ENCODE measurements around the gene KIAA1958.

DNA sequence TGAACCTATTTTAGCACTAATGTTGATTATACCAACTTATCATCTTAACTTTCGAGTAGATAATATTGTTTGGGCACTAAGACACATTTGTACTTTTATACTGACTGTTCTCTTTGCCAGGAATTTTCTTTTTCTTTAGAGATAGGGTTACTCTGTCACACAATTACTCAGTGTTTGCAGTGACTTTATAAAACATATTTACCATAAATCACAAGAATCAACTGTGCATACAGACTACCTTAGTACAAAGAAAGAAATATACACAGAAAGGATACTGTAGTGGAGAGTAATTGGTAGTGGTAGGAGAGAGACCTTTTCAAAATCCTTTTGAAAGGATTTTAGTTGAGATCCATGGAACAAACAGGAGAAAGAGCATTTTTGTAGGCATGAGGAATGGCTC lies 40.3 kb downstream of the KIAA1958 start:
- TF ChIP-seq POLR2A (IDR thresholded peaks at IDR 0.05) (no peak), CTCF (IDR thresholded peaks at IDR 0.05) (no peak), POLR2AphosphoS5 (IDR thresholded peaks at IDR 0.05) (no peak), EP300 (IDR thresholded peaks at IDR 0.05) (no peak)

Measured in suprapubic skin (tissue), 4 donors.